A549 treated with Hydrocortisone at 1 μM for 4 hours (cell line): ENCODE measurements around the gene OR1E2. TPM values are rescaled to one million over a fixed set of nuclear protein-coding genes. Genes with fewer than 3 reads are reported as not detected.

Source experiments
- total RNA-seq: library from RNA; stranded (reverse); fragments of 200-300 nt; extraction: Qiagen RNA extraction; gene quantifications from 5 replicates; pipeline ENCODE4 v1.2.3, GENCODE V29; 2022

Gene OR1E2, protein sequence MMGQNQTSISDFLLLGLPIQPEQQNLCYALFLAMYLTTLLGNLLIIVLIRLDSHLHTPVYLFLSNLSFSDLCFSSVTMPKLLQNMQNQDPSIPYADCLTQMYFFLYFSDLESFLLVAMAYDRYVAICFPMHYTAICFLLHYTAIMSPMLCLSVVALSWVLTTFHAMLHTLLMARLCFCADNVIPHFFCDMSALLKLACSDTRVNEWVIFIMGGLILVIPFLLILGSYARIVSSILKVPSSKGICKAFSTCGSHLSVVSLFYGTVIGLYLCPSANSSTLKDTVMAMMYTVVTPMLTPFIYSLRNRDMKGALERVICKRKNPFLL
- not detected in 5 replicates for total RNA-seq

GRCh38 chr17:3433741-3434140 lies at the start of gene OR1E2:
TSS of gene OR1E2 (minus strand) at chr17:3433841. CDS start at chr17:3433841, 0 bp downstream.

DNA sequence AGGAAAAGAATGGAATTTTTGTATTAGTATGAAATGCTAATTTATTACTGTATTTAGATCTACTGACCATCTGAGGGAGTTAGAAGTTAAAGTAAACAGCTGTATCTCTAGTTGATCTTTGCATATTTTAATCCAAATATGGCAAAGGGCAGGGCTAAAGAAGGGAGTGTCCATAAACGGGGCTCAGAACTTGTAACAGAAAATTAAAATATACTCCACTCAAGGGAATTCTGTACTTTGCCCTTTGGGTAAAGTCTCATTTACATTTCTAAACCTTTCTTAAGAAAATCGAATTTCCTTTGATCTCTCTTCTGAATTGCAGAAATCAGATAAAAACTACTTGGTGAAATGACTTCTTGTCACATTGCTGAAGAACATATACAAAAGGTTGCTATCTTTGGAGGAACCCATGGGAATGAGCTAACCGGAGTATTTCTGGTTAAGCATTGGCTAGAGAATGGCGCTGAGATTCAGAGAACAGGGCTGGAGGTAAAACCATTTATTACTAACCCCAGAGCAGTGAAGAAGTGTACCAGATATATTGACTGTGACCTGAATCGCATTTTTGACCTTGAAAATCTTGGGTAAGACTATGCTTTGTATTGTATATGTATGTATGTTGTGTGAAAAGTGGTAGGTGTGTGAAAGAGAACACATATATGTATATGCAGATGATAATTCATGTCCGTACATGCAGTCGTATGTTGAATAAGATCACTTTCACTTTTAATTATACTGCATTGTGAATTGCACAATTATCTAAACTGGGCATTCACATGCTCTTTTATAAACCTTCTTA lies 42.4 kb upstream of the OR1E2 start, which contains the start of gene ASPA:
Gene ASPA, plus strand, starts transcription at position 186 of the 799 bp plus-strand sequence. Its CDS starts 163 bp downstream, at position 349.

GRCh38 chr17:3471599-3471998 lies 38.0 kb upstream of the OR1E2 start, which contains the start of gene SPATA22:
TSS of gene SPATA22 (minus strand) at chr17:3471819. CDS start at chr17:3469325, 2,494 bp downstream.

DNA sequence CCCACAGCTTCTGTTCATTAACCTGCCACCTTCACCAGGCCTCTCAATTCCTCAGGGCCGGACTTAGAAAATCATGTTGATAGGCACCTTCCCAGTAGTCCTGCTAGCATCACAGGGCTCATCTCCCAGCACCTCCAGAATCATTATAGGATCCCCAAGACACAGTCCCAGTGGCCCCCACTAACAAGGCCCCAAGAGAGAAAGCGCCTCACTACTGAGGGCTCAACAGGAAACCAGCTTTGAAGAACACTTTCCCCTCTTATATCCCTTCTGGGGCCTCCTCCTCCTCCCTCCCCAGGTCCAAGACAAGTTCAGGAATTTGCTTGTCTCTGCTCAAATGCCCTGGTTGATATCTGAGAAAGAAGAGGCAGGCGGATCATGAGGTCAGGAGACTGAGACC lies 22.6 kb downstream of the OR1E2 start, which contains the start of gene OR3A3:
Gene OR3A3, plus strand, starts transcription at position 301 of the 400 bp plus-strand sequence.

DNA sequence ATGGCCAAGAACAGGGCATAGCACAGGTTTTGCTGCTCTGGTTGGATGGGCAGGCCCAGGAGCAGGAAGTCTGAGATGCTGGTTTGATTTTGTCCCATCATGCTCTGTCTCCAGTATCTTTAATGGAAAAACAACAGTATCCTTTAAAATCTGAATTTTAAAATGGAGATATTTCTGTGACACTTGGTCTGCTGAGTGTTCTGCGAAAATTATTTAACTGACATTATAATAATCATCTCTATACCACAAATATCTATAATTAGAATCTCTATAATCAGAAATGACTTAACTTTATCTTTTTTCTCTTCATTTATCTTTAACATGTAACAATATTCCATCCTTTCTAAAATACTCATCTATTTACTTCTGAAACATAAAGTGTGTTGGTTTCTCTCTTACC lies 35.3 kb downstream of the OR1E2 start, which contains the start of gene OR1E1:
Gene OR1E1, minus strand, starts transcription at position 101 of the 400 bp plus-strand sequence. Its CDS starts 0 bp downstream, at position 101.

DNA sequence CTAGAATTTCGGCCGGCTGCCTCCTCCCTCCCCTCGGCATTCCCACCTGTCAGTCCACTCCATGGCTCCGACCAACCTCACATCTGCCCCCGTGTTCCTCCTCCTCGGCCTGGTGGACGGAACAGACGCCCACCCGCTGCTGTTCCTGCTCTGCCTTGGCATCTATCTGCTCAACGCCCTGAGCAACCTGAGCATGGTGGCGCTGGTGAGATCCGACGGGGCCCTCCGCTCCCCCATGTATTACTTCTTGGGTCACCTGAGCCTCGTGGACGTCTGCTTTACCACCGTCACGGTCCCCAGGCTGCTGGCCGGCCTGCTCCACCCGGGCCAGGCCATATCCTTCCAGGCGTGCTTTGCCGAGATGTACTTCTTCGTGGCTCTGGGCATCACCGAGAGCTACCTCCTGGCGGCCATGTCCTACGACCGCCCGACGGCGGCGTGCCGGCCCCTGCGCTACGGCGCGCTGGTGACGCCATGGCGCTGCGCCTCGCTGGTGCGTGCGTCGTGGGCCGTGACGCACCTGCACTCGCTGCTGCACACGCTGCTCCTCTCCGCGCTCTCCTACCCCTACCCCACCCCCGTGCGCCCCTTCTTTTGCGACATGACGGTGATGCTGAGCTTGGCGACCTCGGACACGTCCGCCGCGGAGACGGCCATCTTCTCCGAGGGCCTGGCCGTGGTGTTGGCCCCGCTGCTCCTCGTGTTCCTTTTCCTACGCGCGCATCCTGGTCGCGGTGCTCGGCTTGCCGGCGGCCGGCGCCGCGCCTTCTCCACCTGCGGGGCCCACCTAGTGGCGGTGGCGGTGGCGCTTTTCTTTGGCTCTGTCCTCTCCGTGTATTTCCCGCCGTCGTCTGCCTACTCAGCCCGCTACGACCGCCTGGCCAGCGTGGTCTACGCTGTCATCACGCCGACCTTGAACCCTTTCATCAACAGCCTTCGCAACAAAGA lies 47.5 kb downstream of the OR1E2 start, which contains the start of gene OR3A2:
Gene OR3A2, minus strand, starts transcription at position 440 of the 948 bp plus-strand sequence.

Other genes with a start within 250 kb of the OR1E2 start
- not detected in 5 replicates for gene OR1A2, start 236.3 kb downstream of the OR1E2 start, total RNA-seq
- not detected in 5 replicates for gene OR1A1, start 226.2 kb downstream of the OR1E2 start, total RNA-seq
- not detected in 5 replicates for gene OR3A1, start 135.5 kb downstream of the OR1E2 start, total RNA-seq
- gene OR3A2, start 47.5 kb downstream of the OR1E2 start, total RNA-seq: not detected in 5 replicates
- not detected in 5 replicates for gene OR1E1, start 35.4 kb downstream of the OR1E2 start, total RNA-seq
- not detected in 5 replicates for gene OR3A3, start 22.5 kb downstream of the OR1E2 start, total RNA-seq
- not detected in 5 replicates for gene SPATA22, start 38.0 kb upstream of the OR1E2 start, total RNA-seq
- gene ASPA, start 42.2 kb upstream of the OR1E2 start, total RNA-seq: not detected in 5 replicates
- gene TRPV3, start 124.0 kb upstream of the OR1E2 start, total RNA-seq: 0.30 to 0.40 TPM (median 0.36 TPM) in 5 replicates
- gene TRPV1, start 175.6 kb upstream of the OR1E2 start, total RNA-seq: 3.5 to 4.1 TPM (median 3.9 TPM) in 5 replicates
- 13.9 to 17.2 TPM (median 15.4 TPM) in 5 replicates for gene SHPK, start 202.4 kb upstream of the OR1E2 start, total RNA-seq
- 11.8 to 17.0 TPM (median 12.2 TPM) in 5 replicates for gene CTNS, start 202.9 kb upstream of the OR1E2 start, total RNA-seq
- 294 to 352 TPM (median 338 TPM) in 5 replicates for gene TAX1BP3, start 234.7 kb upstream of the OR1E2 start, total RNA-seq
- 101 to 150 TPM (median 148 TPM) in 5 replicates for gene EMC6, start 235.0 kb upstream of the OR1E2 start, total RNA-seq